Heart right ventricle (tissue), 16 donors: Measurements from ENCODE around the gene EGFLAM. TPM values are rescaled to one million over a fixed set of nuclear protein-coding genes. Genes with fewer than 3 reads are reported as not detected.

Experiments used
- ATAC-seq, 8 donors: fragments of 200-7000 bp; cut with Tn5 transposase; one replicate each; pipeline ENCODE4 v1.9.1; 2020; ENCODE audit warnings: mild to moderate bottlenecking in 8 of 8, moderate library complexity in 8 of 8, moderate number of reproducible peaks in 1 of 8
- DNase-seq, 2 donors: peaks; one replicate each; pipeline ENCODE4 v3.0.0-alpha.2; 2020
- H3K27ac ChIP-seq, 10 donors: fragments of 200-600 bp; sonication (generic) in 2 of 10; one replicate each; pipeline versions ENCODE4 v1.5.0 to v1.8.0; 2020 to 2022; ENCODE audit warnings: mild to moderate bottlenecking in 3 of 10
- H3K27me3 ChIP-seq, 7 donors: fragments of 200-600 bp; one replicate each; pipeline ENCODE4 v1.8.0; 2021 to 2022; ENCODE audit warnings: mild to moderate bottlenecking in 2 of 7
- H3K36me3 ChIP-seq, 9 donors: fragments of 200-600 bp; sonication (generic) in 1 of 9; one replicate each; pipeline versions ENCODE4 v1.5.0 to v1.8.0; 2020 to 2022; ENCODE audit warnings: mild to moderate bottlenecking in 2 of 9
- H3K4me1 ChIP-seq, 9 donors: fragments of 200-600 bp; sonication (generic) in 1 of 9; one replicate each; pipeline versions ENCODE4 v1.5.0 to v1.8.0; 2020 to 2022; ENCODE audit warnings: mild to moderate bottlenecking in 4 of 9
- H3K4me3 ChIP-seq, 10 donors: fragments of 200-600 bp; sonication (generic) in 2 of 10; one replicate each; pipeline versions ENCODE4 v1.5.0 to v1.8.0; 2020 to 2022; ENCODE audit warnings: mild to moderate bottlenecking in 7 of 10, moderate library complexity in 2 of 10
- H3K9me3 ChIP-seq, 11 donors: fragments of 200-600 bp in 10 of 11; sonication (generic) in 2 of 11; one replicate each; pipeline versions ENCODE4 v1.5.0 to v1.8.0; 2013 to 2022; ENCODE audit warnings: mild to moderate bottlenecking in 2 of 11, control low read depth in 1 of 11, moderate library complexity in 1 of 11
- WGBS, 2 donors: extraction: QIAGEN DNeasy Blood & Tissue Kit; methylation state at CpG; one replicate each; pipeline ENCODE4 v1.1.7; 2013; ENCODE audit warnings: inconsistent platforms in 1 of 2; 5-methylcytosine and 5-hydroxymethylcytosine counted together
- intact Hi-C, 10 donors: fragments of 100-400 bp; cut with DNase I; formaldehyde crosslinking; loops; one replicate each; pipeline versions ENCODE4 v1.11.1 to v1.14.2; 2022
- polyA plus RNA-seq, 2 donors: library from polyadenylated mRNA; stranded (reverse); fragments of 200-250 nt; gene quantifications; one replicate each; pipeline ENCODE4 v1.2.3, GENCODE V29; 2013
- total RNA-seq, 10 donors: library from RNA; stranded (reverse); fragmentation: NEBNext Ultra II Directional in 3 of 10; extraction: Animal tissue kit (Norgen Biotek cat#: 25700) in 3 of 10; gene quantifications; one replicate each; pipeline versions ENCODE4 v1.2.1 to v1.2.4, GENCODE V29; 2021 to 2023
- TF ChIP-seq, protein P1 (sequence below), 9 donors: fragments of 200-600 bp; sonication (generic) in 2 of 9; IDR thresholded peaks; one replicate each; pipeline versions ENCODE4 v1.5.0 to v1.8.0; 2021 to 2022; ENCODE audit warnings: antibody characterized with exemption in 9 of 9, mild to moderate bottlenecking in 5 of 9, moderate library complexity in 1 of 9
- donor health status: Arrhythmogenic right ventricular cardiomyopathy.
- donor health status: ischemic (EF 13 %, LVEDD 7.1; RV severe dilation, severe dysfunction).
- donor health status: healthy with polysubstance abuse.
- donor health status: DM: no; HTN: yes; CAD: no.
- donor health status: DM: no; HTN: no; CAD: no.
- donor health status: ischemic (EF 25% LVEDD 6.9; RV normal size, moderate dysfunction).
- donor health status: ischemic (EF 25% LVEDD 5.7; RV mildly dilated, moderate dysfunction).
- donor health status: healthy.
- donor health status: DM: yes; HTN: yes; CAD: no.
- donor health status: Ischemic cardiomyopathy.
- donor health status: ischemic (EF 35%, LVEDD 5.7; RV mildly dilated, moderate dysfunction).
- donor health status: nonischemic (EF 11% LVEDD 7.7; RV severe dilation, severe dysfunction).
- donor health status: DM: yes; HTN: yes; CAD: no.
- donor health status: PGD.
- donor health status: ischemic (EF 29% LVEDD 5.4; RV normal size, mild dysfunction).
- donor health status: nonischemic (EF 23%, LVEDD 6.1; RV moderate dilation, normal function).

Gene EGFLAM
- total and polyA plus RNA-seq, 12 donors: 3.4 to 15.3 (median 7.6) TPM

DNA sequence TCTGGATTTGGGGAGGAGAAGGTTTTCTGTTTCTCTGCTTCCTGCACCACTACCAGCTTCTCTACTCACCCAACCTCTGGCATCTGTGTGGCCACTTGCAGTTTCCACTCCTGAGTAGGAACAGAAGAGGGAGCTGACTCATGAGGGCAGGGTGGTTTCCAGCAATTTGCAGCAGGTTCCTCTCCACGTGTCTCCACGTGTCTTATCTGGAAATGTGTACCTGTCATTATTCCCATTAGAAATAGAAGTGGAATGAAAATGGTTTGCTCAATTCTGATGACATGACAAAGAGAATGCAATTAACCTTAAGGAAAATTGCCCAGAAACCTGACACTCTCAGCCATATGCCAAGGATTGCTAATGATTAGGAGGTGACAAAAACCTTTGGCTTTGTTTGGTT lies 33.0 kb downstream of the EGFLAM start:
- 32 to 47% methylated on average over 2 of the region's 2 CpGs for WGBS, 2 donors
- Histone ChIP-seq H3K27ac (no peak overlapping the region), H3K9me3 (peaks cover 0 to 4% (median 0%) of the 10 kb centered on the region in 11 donors), H3K27me3 (peaks cover 0 to 9% (median 5%) of the 10 kb centered on the region in 7 donors), H3K36me3 (no peaks in the 10 kb centered on the region), H3K4me1 (no peaks in the 10 kb centered on the region), H3K4me3 (no peak overlapping the region)
- TF ChIP-seq, protein P1, sequence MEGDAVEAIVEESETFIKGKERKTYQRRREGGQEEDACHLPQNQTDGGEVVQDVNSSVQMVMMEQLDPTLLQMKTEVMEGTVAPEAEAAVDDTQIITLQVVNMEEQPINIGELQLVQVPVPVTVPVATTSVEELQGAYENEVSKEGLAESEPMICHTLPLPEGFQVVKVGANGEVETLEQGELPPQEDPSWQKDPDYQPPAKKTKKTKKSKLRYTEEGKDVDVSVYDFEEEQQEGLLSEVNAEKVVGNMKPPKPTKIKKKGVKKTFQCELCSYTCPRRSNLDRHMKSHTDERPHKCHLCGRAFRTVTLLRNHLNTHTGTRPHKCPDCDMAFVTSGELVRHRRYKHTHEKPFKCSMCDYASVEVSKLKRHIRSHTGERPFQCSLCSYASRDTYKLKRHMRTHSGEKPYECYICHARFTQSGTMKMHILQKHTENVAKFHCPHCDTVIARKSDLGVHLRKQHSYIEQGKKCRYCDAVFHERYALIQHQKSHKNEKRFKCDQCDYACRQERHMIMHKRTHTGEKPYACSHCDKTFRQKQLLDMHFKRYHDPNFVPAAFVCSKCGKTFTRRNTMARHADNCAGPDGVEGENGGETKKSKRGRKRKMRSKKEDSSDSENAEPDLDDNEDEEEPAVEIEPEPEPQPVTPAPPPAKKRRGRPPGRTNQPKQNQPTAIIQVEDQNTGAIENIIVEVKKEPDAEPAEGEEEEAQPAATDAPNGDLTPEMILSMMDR (IDR thresholded peaks at IDR 0.05): no peak
- DNase-seq: no peak
- intact Hi-C loops: no loop called here
- no peak for ATAC-seq

DNA sequence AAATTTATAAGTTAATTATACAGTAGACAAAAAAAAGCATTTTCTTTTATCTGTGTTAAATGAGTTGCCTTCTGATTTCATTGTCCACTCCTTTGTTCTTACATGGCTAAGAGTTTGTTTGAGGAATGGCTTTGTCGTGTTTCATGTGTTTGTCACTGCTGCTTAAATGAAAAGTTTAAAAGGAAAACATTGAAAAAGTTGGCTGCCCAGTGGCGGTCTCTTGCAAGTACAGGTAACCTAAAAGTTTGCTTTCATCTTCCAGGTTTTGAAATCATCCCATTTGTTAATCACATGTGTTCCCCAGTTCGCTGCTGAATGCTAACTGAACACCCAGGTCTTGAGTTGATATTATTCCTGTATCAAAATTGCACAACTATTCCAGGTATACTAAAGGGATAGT lies 33.9 kb downstream of the EGFLAM start:
- no peak for ATAC-seq
- WGBS, 2 donors: 83 to 85% methylated on average over 3 of the region's 3 CpGs
- H3K9me3 ChIP-seq: peaks cover 0 to 4% (median 0%) of the 10 kb centered on the region in 11 donors
- DNase-seq: no peak
- H3K4me1 ChIP-seq: peaks cover 0 to 3% (median 0%) of the 10 kb centered on the region in 9 donors
- peaks cover 0 to 10% (median 6%) of the 10 kb centered on the region in 7 donors for H3K27me3 ChIP-seq
- TF ChIP-seq, protein P1 (IDR thresholded peaks at IDR 0.05): no peak
- H3K4me3 ChIP-seq: no peak overlapping the region
- no peak overlapping the region for H3K27ac ChIP-seq
- H3K36me3 ChIP-seq: no peaks in the 10 kb centered on the region
- intact Hi-C loops: no loop called here

DNA sequence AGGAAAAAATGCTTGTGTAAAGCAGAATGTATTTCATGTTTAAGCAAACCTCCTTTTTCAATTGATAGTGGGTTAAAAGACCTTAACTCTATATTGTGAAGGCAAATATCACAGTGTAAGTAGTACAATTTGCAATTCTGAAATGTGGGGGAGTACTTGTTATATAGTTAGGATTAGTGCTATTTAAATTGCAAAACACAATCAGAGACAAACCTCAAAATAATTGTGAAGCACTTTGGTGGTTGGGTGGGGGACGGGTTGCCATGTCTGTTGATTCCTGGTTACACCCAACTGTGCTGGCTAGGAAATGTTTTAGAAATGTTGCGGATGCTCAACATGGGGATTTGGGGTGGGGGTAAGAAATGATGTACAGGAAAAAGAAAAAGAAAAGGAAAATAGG lies 37.4 kb downstream of the EGFLAM start:
- no peak overlapping the region for H3K27ac ChIP-seq
- DNase-seq: no peak
- TF ChIP-seq, protein P1 (IDR thresholded peaks at IDR 0.05): no peak
- peaks cover 0 to 4% (median 0%) of the 10 kb centered on the region in 11 donors for H3K9me3 ChIP-seq
- no peak for ATAC-seq
- intact Hi-C loops: no loop called here
- H3K27me3 ChIP-seq: peaks cover 0 to 13% (median 6%) of the 10 kb centered on the region in 7 donors
- no peaks in the 10 kb centered on the region for H3K36me3 ChIP-seq
- 91 to 92% methylated on average over 2 of the region's 2 CpGs for WGBS, 2 donors
- peaks cover 0 to 17% (median 0%) of the 10 kb centered on the region in 9 donors for H3K4me1 ChIP-seq
- H3K4me3 ChIP-seq: no peak overlapping the region

DNA sequence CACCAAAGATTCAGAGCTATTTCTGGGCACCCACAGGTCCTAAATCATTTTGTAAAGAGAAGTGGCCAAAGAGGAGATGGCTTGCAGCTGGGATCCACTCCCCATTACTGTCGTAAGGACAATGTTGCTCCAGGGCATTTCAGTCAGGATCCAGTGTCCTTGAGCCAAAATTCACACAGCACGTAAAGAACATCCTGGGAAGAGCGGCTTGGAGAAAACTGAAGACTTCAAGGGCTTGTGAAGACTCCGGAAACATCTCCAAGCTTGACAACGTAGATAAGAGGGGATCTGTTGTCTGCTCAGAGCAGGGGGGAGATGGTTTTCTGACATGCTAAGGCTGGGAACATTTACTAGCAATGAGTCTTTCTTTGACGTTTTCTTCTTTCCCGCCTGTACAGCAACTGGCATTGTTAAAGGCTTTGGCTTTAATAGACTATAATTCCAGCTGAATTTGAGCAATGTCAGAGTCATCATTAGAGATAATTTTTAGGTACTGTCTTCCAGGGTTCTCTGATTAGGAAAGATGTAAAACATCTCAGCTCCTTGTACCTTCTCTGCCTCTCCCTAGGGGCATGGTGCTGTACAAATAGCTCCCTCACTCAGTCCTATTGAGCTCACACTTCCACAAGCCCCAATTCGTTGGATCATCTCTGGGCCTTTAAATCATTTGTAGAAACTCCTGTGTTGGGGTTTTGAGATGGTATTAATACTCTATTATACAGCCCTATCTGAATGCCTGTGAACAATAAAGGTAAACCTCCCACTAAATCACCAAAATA lies 39.7 kb downstream of the EGFLAM start:
- intact Hi-C loops: no loop called here
- TF ChIP-seq, protein P1 (IDR thresholded peaks at IDR 0.05): no peak
- ATAC-seq (peak; percentile 13 to 86 (median 52)), DNase-seq (peak in 1 of 2 donors; percentile 24)
- 20 to 22% methylated on average over 8 of the region's 8 CpGs for WGBS, 2 donors
- Histone ChIP-seq H3K4me1 (peaks cover 0 to 17% (median 0%) of the 10 kb centered on the region in 9 donors), H3K27ac (peak overlapping the region in 7 of 10 donors; percentile 1 to 82 (median 36)), H3K9me3 (peaks cover 0 to 10% (median 0%) of the 10 kb centered on the region in 11 donors), H3K4me3 (no peak overlapping the region), H3K36me3 (no peaks in the 10 kb centered on the region), H3K27me3 (peaks cover 0 to 13% (median 5%) of the 10 kb centered on the region in 7 donors)
